Measurements from ENCODE around the gene HS3ST6.

The HS3ST6 gene

GRCh38 chr16:1906846-1907165, 11.4 kb downstream of the HS3ST6 start:
- peaks cover 73% of the 10 kb centered on the region for H3K27me3 ChIP-seq (ENCODE audit: insufficient read depth, low read depth)
- 0 out of 2 replicates have a peak overlapping the region, but pooled peaks have one; percentile 1 for H2AFZ ChIP-seq (ENCODE audit: low read depth)
- H3K4me3 ChIP-seq (IDR thresholded peaks at IDR 0.05; ENCODE audit: insufficient read depth, low read depth, low read length): no peak overlapping the region
- H3K79me2 ChIP-seq (ENCODE audit: insufficient read depth, low read depth): no peaks in the 10 kb centered on the region
- no peaks in the 10 kb centered on the region for H4K20me1 ChIP-seq (ENCODE audit: insufficient read depth)
- H3K9ac ChIP-seq: no peak overlapping the region
- H3K4me1 ChIP-seq (ENCODE audit: low read depth, poor library complexity, severe bottlenecking): peaks cover 5% of the 10 kb centered on the region
- H3K36me3 ChIP-seq (ENCODE audit: insufficient read depth): no peaks in the 10 kb centered on the region
- TF ChIP-seq CTCF (conservative IDR thresholded peaks at IDR 0.05; ENCODE audit: low read depth, low read length): no peak
- H3K27ac ChIP-seq: no peak overlapping the region
- no peak overlapping the region for H3K4me2 ChIP-seq

GRCh38 chr16:1906055-1906845, 12.0 kb downstream of the HS3ST6 start:
- TF ChIP-seq CTCF (conservative IDR thresholded peaks at IDR 0.05; ENCODE audit: low read depth, low read length): no peak
- Histone ChIP-seq H3K4me1 (ENCODE audit: low read depth, poor library complexity, severe bottlenecking) (peaks cover 5% of the 10 kb centered on the region), H2AFZ (ENCODE audit: low read depth) (0 out of 2 replicates have a peak overlapping the region, but pooled peaks have one; percentile 1), H3K4me2 (no peak overlapping the region), H3K79me2 (ENCODE audit: insufficient read depth, low read depth) (no peaks in the 10 kb centered on the region), H3K9ac (no peak overlapping the region), H3K36me3 (ENCODE audit: insufficient read depth) (no peaks in the 10 kb centered on the region), H3K4me3 (IDR thresholded peaks at IDR 0.05; ENCODE audit: insufficient read depth, low read depth, low read length) (no peak overlapping the region), H3K27me3 (ENCODE audit: insufficient read depth, low read depth) (peaks cover 77% of the 10 kb centered on the region), H4K20me1 (ENCODE audit: insufficient read depth) (no peaks in the 10 kb centered on the region), H3K27ac (no peak overlapping the region)

- H3K79me2 ChIP-seq (ENCODE audit: insufficient read depth, low read depth): no peaks in the 10 kb centered on the region
- no peak overlapping the region for H3K27ac ChIP-seq
- H3K27me3 ChIP-seq (ENCODE audit: insufficient read depth, low read depth): peaks cover 82% of the 10 kb centered on the region
- no peak overlapping the region for H2AFZ ChIP-seq (ENCODE audit: low read depth)
- TF ChIP-seq CTCF (conservative IDR thresholded peaks at IDR 0.05; ENCODE audit: low read depth, low read length): no peak
- H3K36me3 ChIP-seq (ENCODE audit: insufficient read depth): no peaks in the 10 kb centered on the region
- H3K4me2 ChIP-seq: no peak overlapping the region
- H3K9ac ChIP-seq: no peak overlapping the region
- H3K4me3 ChIP-seq (IDR thresholded peaks at IDR 0.05; ENCODE audit: insufficient read depth, low read depth, low read length): no peak overlapping the region
- H4K20me1 ChIP-seq (ENCODE audit: insufficient read depth): no peaks in the 10 kb centered on the region
- H3K4me1 ChIP-seq (ENCODE audit: low read depth, poor library complexity, severe bottlenecking): peaks cover 5% of the 10 kb centered on the region
Observed at GRCh38 chr16:1903845-1904840, 14.1 kb downstream of the HS3ST6 start.

- Histone ChIP-seq H3K36me3 (ENCODE audit: insufficient read depth) (no peaks in the 10 kb centered on the region), H2AFZ (ENCODE audit: low read depth) (no peak overlapping the region), H3K4me3 (IDR thresholded peaks at IDR 0.05; ENCODE audit: insufficient read depth, low read depth, low read length) (no peak overlapping the region), H3K27me3 (ENCODE audit: insufficient read depth, low read depth) (peaks cover 83% of the 10 kb centered on the region), H4K20me1 (ENCODE audit: insufficient read depth) (no peaks in the 10 kb centered on the region), H3K27ac (no peak overlapping the region), H3K9ac (no peak overlapping the region), H3K79me2 (ENCODE audit: insufficient read depth, low read depth) (no peaks in the 10 kb centered on the region), H3K4me2 (no peak overlapping the region), H3K4me1 (ENCODE audit: low read depth, poor library complexity, severe bottlenecking) (peaks cover 5% of the 10 kb centered on the region)
- TF ChIP-seq CTCF (conservative IDR thresholded peaks at IDR 0.05; ENCODE audit: low read depth, low read length): no peak
Observed at GRCh38 chr16:1903220-1903574, 15.0 kb downstream of the HS3ST6 start.
